ENCODE measurements around the gene CUTC. TPM values are rescaled to one million over a fixed set of nuclear protein-coding genes. Genes with fewer than 3 reads are reported as not detected.

The CUTC gene
- total and polyA plus RNA-seq, 10 donors: 25.2 to 50.5 (median 38.1) TPM

GRCh38 chr10:99766302-99766681 is 34.3 kb downstream of the CUTC start:
- TF ChIP-seq POLR2A (IDR thresholded peaks at IDR 0.05): no peak
- TF ChIP-seq POLR2AphosphoS5 (IDR thresholded peaks at IDR 0.05): no peak
- no peak for TF ChIP-seq CTCF (IDR thresholded peaks at IDR 0.05 in 8 of 11, conservative IDR thresholded peaks at IDR 0.05 in 3 of 11)
- intact Hi-C loops (cut with DNase I; ENCODE audit: low total_unique reads): no loop called here
- peaks cover 0 to 6% (median 3%) of the 10 kb centered on the region in 6 donors for H3K36me3 ChIP-seq
- no peak overlapping the region for H3K27ac ChIP-seq
- DNase-seq: no peak
- H3K4me3 ChIP-seq: no peak overlapping the region
- peaks cover 0 to 6% (median 0%) of the 10 kb centered on the region in 8 donors for H3K9me3 ChIP-seq
- H3K4me1 ChIP-seq: no peaks in the 10 kb centered on the region
- WGBS, 5 donors: 58 to 68% (median 65%) methylated on average over 8 of the region's 8 CpGs
- H3K27me3 ChIP-seq (replicated peaks in 1 of 7): no peaks in the 10 kb centered on the region

- peaks cover 0 to 6% (median 0%) of the 10 kb centered on the region in 8 donors for H3K9me3 ChIP-seq
- no peak overlapping the region for H3K27ac ChIP-seq
- WGBS, 5 donors: 70 to 74% (median 72%) methylated on average over 5 of the region's 5 CpGs
- no peaks in the 10 kb centered on the region for H3K4me1 ChIP-seq
- no peak for DNase-seq
- no peaks in the 10 kb centered on the region for H3K27me3 ChIP-seq (replicated peaks in 1 of 7)
- H3K4me3 ChIP-seq: no peak overlapping the region
- intact Hi-C loops (cut with DNase I; ENCODE audit: low total_unique reads): no loop called here
- no peaks in the 10 kb centered on the region for H3K36me3 ChIP-seq
- TF ChIP-seq POLR2AphosphoS5 (IDR thresholded peaks at IDR 0.05) (no peak), CTCF (IDR thresholded peaks at IDR 0.05 in 8 of 11, conservative IDR thresholded peaks at IDR 0.05 in 3 of 11) (no peak), POLR2A (IDR thresholded peaks at IDR 0.05) (no peak)
Measured at GRCh38 chr10:99767901-99768300, 35.9 kb downstream of the CUTC start.

GRCh38 chr10:99768556-99768955 is 36.5 kb downstream of the CUTC start:
- 80 to 89% (median 86%) methylated on average over 2 of the region's 2 CpGs for WGBS, 5 donors
- no peak overlapping the region for H3K27ac ChIP-seq
- no peaks in the 10 kb centered on the region for H3K36me3 ChIP-seq
- no peaks in the 10 kb centered on the region for H3K27me3 ChIP-seq (replicated peaks in 1 of 7)
- intact Hi-C loops (cut with DNase I; ENCODE audit: low total_unique reads): no loop called here
- DNase-seq: no peak
- TF ChIP-seq POLR2A (IDR thresholded peaks at IDR 0.05) (no peak), POLR2AphosphoS5 (IDR thresholded peaks at IDR 0.05) (no peak), CTCF (IDR thresholded peaks at IDR 0.05 in 8 of 11, conservative IDR thresholded peaks at IDR 0.05 in 3 of 11) (no peak)
- H3K9me3 ChIP-seq: no peaks in the 10 kb centered on the region
- H3K4me3 ChIP-seq: no peak overlapping the region
- no peaks in the 10 kb centered on the region for H3K4me1 ChIP-seq

- Histone ChIP-seq H3K27me3 (replicated peaks in 1 of 7) (no peaks in the 10 kb centered on the region), H3K4me1 (no peaks in the 10 kb centered on the region), H3K9me3 (no peaks in the 10 kb centered on the region), H3K27ac (no peak overlapping the region), H3K4me3 (no peak overlapping the region), H3K36me3 (no peaks in the 10 kb centered on the region)
- DNase-seq: no peak
- WGBS, 5 donors: 79 to 87% (median 82%) methylated on average over 5 of the region's 5 CpGs
- TF ChIP-seq POLR2A (IDR thresholded peaks at IDR 0.05) (no peak), CTCF (IDR thresholded peaks at IDR 0.05 in 8 of 11, conservative IDR thresholded peaks at IDR 0.05 in 3 of 11) (no peak), POLR2AphosphoS5 (IDR thresholded peaks at IDR 0.05) (no peak)
- intact Hi-C loops (cut with DNase I; ENCODE audit: low total_unique reads): no loop called here
Measured at GRCh38 chr10:99769706-99770105, 37.7 kb downstream of the CUTC start.

Data from spleen (tissue), 11 donors.